ENCODE data around the gene EPHA3.
"Not testable (repeated sequence)": the region's sequence is repeated elsewhere in the genome, so short reads cannot be mapped to it uniquely, and the experiment has no call there.

EPHA3 gene

DNA sequence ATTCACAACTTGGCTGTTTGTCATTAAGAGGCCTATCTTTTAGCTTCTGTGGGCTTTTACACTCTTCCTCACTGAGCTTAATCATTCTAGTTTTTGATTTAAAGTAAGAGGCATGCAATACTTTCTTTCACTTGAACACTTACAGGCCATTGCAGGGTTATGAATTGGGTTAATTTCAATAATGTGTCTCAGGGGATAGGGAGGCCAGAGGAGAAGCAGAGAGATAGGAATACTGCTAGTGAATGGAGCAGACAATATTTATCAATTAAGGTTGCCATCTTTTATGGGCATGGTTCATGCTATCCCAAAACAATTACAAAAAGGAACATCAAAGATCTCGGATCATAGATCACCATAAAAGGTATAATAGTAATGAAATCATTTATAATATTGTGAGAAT lies 189.8 kb downstream of the EPHA3 start:
- DNase-seq: no peak

DNA sequence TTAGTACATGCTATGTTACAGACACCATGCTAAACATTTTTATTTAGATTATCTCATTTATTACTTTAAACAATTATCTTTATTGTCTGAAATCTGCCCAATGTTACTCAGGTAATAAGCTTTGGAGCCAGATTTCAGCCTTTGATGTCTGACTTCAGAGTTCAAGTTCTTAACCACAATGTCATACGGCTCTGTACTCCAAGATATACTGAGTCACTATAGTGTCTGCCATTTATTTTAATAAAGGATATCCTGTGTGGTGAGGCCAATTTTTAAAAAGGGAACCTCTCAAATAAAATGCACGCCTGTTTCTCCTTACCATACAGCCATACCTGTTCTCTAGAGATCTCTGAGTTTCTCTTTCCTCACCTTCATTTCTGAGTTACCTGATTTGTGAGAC lies 193.1 kb downstream of the EPHA3 start:
- DNase-seq: no peak

DNA sequence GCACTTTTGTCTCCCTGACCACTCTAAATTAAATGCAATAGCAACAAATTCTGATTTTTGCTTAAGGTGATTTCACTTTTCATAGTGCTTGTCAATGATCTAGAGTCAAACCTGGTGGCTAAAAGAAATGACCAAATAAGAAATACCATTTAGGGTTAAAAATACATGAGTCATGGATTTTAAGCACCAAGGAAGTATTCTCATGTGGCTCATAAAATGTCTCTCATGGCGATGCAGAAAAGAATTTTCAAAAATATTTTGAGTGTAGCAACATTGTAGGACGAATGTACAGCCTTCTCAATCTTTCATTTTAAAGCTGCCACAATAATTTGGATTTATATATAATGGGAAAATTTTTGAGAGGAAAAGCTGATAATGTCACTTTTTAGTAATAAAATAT lies 193.6 kb downstream of the EPHA3 start:
- no peak for DNase-seq

DNA sequence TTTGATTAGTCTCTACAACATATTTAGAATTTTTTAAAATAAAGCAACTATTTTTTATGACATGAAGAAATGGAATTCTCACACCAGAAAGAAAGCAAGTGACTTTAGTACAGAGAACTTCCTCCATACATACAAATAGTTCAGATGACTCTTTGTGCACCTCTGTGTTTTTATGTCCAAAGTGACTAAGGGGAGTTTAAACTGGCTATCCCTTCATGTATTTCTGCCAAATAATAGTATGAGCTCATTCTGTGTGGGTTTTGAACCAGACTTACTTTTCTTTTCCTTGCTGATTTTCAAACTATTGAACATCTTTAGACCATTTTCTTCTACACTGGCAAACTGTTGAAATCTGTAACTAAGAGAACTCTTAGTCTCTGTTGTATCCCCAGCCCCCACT lies 196.3 kb downstream of the EPHA3 start:
- no peak for DNase-seq

GRCh38 chr3:89306540-89306939 lies 199.1 kb downstream of the EPHA3 start:
- DNase-seq: no peak

- DNase-seq: no peak
Observed at GRCh38 chr3:89311581-89311980, 204.2 kb downstream of the EPHA3 start.

DNA sequence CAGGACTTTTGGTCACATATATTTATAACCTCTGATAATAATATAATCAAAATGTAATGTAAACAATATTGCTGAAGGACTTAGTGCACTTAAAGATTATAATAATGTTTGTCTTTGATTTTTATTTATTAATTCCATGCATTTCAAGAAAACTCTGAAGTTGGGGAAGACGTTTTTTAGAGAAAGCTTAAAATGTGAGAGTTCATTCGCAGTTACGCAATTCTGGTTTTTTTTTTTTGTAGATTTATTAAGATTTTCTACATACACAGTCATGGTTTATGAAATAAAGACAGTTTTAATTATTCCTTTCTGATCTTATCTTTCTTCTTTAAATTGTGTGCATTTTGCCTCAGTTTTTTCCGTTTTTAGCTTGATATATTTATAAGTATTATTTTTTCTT lies 204.7 kb downstream of the EPHA3 start:
- no peak for DNase-seq

- DNase-seq: no peak
Observed at GRCh38 chr3:89314454-89315098, 207.2 kb downstream of the EPHA3 start.

- DNase-seq: no peak
Observed at GRCh38 chr3:89315750-89316470, 208.5 kb downstream of the EPHA3 start.

GRCh38 chr3:89320186-89320585 lies 212.8 kb downstream of the EPHA3 start:
- DNase-seq: no peak

DNA sequence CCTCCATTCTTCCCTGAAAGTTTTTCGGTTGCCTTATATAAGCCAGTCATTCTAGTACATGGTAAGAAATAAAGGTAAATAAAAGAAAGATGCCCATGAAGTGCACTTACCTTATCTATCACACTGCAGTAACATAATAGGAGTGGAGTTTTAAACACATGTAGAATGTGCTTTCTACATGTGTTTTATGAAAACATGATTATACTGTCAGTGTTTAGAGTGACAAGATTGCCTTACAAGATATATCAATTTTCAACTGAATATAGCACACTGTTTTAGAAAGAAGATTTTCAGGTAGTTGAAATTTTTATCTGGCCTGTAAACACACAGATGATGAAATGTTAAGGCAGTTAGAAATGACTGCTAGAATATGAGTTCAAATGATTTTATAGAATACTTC lies 219.6 kb downstream of the EPHA3 start:
- DNase-seq: no peak

DNA sequence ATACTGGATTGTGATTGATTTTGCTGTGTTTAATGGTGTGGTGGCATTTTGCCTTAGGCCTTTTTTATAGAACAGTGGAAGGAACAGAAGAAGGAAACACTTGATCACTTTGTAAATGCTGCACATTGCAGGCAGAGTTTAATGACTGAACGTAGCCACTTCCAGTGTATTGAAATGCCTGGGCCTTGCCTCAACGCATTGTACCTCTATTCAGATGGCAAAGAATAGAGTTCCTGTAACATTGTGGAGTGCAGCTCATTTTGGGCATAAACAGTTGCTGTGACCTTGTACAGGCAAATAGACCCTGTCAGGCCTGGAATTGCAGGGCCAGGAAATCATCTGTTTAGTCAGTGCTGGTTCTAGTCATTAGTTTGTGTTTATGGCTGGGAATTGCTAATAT lies 225.0 kb downstream of the EPHA3 start:
- no peak for DNase-seq

- DNase-seq: no peak
Observed at GRCh38 chr3:89332793-89333192, 225.4 kb downstream of the EPHA3 start.

DNA sequence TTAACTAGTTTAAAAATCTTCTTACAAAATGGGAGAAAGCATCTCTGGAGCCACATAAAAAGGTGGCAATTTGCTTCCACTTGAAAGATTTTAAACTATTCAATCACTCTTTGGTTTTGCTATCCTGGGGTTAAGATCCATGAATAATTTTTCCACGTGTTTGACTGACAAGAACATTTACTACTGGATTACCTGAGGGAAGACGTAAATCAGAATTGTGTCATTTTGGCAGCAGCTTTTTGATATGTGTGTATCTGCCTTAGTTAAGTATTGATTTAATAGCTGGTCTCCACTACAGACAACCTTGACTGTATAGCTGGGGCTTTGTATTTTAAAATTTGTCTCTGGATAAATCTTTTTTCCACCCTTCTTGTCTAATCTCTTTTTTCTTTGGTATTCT lies 228.3 kb downstream of the EPHA3 start:
- DNase-seq: no peak

- no peak for DNase-seq
Observed at GRCh38 chr3:89340408-89340807, 233.0 kb downstream of the EPHA3 start.

GRCh38 chr3:89344076-89344475 lies 236.7 kb downstream of the EPHA3 start:
- DNase-seq: no peak

- not testable (repeated sequence) for DNase-seq
Observed at GRCh38 chr3:89350935-89351334, 243.5 kb downstream of the EPHA3 start.

DNA sequence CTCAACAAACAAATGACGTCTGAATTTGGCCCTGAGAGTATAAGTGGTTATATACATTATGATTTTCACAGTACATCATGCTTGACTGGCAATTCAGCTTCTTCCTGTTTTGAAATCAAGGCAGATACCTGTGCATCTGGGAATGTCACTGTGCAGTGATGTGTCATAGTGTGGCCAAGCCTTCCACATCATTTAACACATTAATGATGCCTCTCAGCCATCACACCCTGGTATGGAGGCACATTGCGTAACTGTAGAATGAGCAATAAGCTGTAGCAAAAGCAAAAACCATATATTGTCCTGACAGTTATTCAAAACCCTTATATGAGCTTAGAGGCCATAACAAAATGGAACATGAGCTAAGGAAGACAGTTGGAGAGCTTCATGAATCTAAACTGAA lies 246.0 kb downstream of the EPHA3 start:
- no peak for DNase-seq

- DNase-seq: no peak
Observed at GRCh38 chr3:89358281-89358680, 250.9 kb downstream of the EPHA3 start.

DNA sequence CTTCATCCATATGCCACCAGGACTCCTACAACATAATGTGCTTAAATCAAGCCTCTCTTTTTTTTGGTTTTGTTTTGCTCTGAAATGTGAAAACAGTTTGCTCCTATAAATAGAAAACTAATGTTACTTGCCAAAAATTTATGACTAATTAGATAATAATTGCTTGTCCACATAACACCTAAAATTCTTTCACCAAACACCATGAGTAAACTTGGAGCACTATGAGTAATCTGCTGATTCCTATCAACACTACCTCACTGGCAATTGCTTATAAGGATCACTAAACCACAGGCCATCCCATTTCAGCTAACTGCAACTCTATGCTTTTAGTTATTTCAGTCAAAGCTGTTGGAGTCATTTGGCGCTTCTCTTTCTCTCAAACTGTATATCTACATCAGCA lies 252.7 kb downstream of the EPHA3 start:
- no peak for DNase-seq

- DNase-seq: no peak
Observed at GRCh38 chr3:89362496-89362895, 255.1 kb downstream of the EPHA3 start.

DNA sequence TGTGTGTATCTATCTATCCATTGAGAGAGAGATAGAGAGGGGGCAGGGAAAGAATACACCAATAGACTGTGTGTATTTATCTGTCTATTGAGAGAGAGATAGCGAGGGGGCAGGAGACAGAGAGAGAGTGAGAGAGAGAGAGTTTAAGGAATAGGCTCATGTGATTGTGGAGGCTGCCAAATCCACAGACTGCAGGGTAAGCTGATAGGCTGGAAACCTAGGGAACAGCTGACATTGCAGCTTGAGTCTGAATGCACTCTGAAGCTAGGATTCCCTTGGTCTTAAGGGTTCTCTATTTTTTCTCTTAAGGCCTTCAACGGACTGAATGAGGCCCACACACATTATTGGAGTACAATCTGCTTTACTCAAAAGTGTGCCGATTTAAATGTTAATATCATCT lies 255.8 kb downstream of the EPHA3 start:
- DNase-seq: no peak

- DNase-seq: no peak
Observed at GRCh38 chr3:89364314-89364713, 256.9 kb downstream of the EPHA3 start.

DNA sequence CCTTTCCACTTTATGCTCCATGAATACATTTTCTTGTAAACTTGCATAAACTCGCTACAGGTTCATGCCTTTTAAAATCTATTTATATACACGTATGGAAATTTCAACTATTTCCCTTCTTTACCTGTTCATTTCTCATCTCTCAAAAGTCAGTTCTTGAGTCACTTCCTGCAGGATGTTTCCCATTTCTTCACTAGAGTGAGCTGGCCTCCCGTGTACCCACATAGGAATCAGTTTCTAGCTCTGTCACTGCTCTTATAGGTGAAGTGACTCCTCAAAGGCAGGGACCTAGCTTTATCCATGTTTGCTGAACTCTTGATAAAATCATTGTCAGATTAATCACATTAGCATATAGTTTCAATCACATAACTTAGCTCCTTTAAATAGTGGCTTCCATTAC lies 259.7 kb downstream of the EPHA3 start:
- no peak for DNase-seq

- no peak for DNase-seq
Observed at GRCh38 chr3:89368846-89369245, 261.4 kb downstream of the EPHA3 start.

Measured in activated CD8-positive, alpha-beta memory T cell treated with anti-CD3 and anti-CD28 coated beads for 24 hours (primary cell).